Activated naive CD4-positive, alpha-beta T cell treated with anti-CD3 and anti-CD28 coated beads, Interleukin-2, amount 50 U/mL, for 16 hours (primary cell): ENCODE measurements around the gene DCUN1D2.

Experiments
- DNase-seq: peaks from one replicate; pipeline ENCODE4 v3.0.0-alpha.2; 2020

DCUN1D2 gene

GRCh38 chr13:113422807-113423519 lies 67.5 kb downstream of the DCUN1D2 start:
- no peak for DNase-seq

- no peak for DNase-seq
Observed at GRCh38 chr13:113421673-113422270, 68.7 kb downstream of the DCUN1D2 start.

DNA sequence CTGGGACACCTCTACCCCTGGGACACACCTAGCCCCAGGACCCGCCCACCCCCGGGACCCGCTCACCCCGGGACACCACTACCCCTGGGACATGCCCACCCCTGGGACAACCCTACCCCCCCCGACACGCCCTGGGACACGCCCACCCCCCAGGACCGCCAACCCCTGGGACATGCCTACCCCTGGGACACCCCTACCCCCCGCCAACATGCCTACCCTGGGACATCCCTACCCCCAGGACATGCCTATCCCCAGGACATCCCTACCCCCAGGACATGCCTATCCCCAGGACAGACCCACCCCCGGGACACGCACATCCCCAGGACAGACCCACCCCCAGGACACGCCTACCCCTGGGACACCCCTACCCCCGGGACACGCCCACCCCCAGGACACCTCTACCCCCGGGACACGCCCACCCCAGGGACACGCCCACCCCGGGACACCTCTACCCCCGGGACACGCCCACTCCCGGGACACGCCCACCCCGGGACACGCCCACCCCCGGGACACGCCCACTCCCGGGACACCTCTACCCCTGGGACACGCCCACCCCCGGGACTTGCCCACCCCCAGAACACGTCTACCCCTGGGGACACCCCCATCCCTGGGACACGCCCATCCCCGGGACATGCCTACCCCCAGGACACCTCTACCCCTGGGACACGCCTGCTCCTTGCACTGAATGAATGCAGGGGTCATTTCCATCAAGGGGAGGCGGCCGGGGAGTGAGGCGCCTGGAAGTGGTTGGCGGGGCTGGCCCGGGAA lies 69.5 kb downstream of the DCUN1D2 start:
- no peak for DNase-seq

- no peak for DNase-seq
Observed at GRCh38 chr13:113420232-113420631, 70.3 kb downstream of the DCUN1D2 start.

DNA sequence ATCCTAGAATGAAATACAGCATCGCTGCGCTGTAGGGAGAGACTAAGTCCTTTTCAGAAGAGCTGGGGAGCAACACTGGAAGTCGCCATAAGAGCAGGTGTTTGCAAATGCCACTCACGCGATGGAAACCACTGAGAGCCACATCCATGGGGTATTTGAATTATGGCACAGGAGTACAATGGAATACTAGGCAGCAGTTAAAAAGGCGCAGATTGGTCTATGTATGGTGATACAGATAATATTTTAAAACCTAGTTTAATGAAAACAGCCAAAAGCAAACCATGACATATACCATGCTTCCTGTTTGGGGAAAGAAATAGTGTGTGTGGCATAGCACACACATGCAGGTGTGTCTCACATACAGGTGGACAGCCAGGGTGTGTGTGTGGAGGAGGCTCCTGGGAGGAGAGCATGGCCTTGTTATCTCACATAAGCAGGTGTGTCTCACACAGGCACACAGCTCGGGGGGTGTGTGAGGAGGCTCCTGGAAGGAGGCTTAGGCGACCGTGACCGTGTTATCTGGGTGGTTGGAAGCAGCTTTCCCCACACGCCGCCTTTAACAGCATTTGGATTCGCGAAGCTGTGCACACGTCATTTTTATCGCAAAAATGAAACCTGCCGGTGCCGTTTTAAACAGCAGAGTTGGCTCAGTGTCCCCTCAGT lies 70.8 kb downstream of the DCUN1D2 start:
- no peak for DNase-seq

DNA sequence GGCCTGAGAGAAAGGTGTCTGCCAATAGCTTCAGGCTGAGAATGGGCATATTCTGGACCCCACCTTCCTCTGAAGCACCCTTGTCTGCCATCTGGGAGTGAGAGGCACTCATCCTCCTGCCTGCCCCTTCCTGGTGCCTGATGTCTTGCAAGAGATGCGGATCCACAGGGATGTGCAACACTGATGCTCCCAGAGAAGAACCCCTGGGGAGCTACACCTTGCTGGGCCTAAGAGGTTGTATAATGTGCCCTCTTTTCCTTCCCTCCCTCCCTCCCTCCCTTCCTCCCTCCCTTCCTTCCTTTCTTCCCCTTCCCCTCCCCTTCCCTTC lies 71.8 kb downstream of the DCUN1D2 start:
- no peak for DNase-seq

DNA sequence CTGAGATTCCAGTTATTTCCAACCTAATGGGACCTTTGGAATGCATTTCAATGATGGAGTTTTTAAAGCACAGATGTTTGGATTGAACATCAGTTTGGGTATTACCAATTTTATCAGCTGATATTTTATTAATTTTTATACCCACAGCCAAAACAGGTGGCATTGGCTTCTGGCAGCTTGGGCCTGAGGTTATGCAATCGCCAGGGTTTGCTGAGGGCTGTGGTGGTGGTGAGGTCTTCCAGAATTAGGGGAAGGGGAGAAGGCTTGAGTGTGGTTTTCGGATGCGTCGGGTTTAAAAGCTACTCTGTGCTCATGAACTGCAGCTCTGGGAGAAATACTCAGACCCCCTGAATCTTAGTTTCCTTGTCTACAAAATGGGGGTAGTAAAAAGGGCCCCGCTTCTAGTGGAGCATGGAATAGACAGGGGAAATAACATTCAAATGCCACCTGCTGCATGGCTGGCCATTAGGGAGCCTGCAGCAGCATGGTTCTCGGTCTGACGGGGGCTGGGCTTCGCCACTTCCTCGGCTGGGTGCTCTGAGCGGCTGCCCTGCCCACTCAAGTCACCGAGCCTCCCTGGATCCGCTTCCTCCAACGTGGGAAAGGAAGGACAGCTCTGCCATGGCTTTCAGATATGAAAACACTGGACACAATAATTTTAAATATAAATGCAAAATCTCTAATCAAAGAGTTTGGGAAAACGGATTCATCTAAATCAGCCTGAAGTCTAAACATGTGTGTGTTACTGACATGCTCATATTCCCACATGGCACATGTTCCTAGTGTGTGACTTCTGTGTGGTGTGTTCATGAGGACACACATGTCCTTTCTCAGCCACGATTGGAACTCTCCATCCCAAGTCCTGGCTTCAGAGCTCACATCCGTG lies 72.4 kb downstream of the DCUN1D2 start:
- DNase-seq = no peak

- no peak for DNase-seq
Observed at GRCh38 chr13:113417008-113417751, 73.3 kb downstream of the DCUN1D2 start.

DNA sequence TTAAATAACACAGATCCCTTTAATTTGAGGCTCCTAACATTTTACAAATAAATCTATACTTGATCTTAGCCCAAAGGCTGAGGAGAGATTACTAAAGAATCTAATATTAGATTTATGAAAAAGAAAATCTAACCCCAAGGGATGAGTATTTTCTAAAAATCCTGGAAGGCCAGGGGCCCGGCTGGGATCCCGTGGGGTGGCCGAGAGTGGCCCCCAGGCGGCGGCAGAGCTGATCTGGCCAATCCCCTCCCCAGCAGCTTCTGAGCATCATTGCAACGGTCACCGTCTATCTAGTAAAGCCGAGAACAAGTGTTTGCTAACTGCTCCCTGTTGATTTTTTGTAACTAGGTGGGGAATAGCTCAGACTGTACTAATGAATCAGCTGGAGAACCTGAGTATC lies 74.7 kb downstream of the DCUN1D2 start:
- no peak for DNase-seq

DNA sequence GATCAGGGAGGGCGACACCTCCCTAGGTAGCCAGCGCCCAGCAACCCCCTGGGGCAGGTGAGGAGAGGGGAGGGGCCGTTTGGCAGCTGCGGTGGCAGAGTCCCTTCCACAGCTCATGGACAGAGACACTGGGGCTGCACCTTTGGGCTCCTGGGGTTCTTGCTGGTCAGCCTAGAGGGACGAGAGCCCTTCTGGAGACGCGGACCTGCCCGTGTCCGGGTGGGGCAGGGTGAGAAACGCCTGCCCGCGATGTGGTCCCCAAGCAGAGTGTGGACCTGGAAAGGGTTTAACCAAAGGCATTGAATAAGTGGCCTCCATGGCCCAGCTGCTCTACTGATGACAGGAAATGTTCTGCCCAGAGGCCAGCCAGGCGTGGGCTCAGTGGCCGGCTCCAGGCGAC lies 75.5 kb downstream of the DCUN1D2 start:
- no peak for DNase-seq

- no peak for DNase-seq
Observed at GRCh38 chr13:113414335-113414734, 76.2 kb downstream of the DCUN1D2 start.

DNA sequence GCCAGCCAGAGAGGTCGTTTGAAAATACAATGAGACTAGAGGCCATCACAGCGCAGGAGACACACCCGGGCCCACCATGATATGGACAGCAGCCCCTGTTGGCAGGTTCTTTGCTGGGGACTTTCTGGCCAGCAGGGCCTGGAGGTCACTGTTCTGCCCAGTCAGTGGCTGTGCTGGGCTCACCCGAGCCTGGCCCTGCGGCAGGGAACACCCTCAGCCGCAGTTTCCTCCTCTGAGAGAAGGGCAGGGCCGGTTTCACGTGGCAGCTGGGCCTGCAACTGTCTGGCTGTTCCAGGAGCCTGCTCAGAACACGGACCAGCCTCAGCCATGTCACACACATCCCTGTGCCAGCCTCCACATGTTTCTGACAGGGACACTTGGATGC lies 76.6 kb downstream of the DCUN1D2 start:
- DNase-seq = no peak

DNA sequence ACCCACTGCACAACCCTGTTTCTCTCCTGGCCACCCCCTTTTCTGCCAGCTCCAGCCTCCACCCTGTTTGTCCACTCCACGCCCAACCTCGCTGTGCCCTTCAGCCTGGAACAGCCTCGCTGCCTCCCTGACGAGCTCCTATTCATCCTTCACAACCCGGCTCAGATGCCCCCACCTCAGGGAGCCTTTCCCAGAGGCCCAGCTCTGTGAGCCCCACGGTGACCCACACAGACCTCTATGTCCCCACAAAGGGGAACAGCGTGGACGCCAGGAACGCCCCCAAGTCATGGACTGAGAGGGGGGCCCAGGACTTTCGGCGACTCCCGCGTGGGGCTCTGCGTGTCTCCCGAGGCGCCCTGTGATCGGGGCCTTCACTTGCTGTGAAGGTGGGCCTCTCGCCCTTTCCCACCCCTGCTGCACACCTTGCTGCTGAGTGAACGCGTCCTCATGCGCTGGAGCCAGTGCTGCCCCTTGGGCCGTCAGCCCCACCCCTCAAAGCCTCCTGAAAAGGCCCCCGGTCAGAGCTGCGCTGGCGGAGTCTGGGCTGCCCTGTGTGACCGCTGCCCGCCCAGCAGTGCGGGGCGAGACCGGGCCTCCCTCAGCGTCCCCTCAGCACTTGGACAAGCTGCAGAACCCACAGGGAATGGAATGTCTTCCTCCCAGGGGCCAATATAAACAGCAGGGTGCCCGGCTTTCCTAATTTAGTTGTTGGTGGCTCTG lies 77.2 kb downstream of the DCUN1D2 start:
- no peak for DNase-seq

DNA sequence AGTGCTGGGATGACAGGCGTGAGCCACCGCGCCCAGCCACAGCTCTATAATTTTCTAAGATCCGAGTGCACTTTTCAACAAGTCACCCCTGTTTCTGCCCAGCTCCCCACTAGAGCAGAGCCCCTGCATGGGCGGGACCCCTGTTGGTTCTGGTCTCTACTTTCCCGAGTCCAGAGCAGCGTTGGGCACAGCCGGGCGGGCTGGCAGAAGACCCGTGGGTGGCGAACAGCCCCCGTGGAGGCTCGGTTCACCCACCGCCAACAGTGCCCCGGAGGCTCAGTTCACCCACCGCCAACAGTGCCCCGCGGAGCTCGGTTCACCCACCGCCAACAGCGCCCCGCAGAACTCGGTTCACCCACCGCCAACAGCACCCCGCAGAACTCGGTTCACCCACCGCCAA lies 78.1 kb downstream of the DCUN1D2 start:
- DNase-seq = no peak

- DNase-seq = no peak
Observed at GRCh38 chr13:113411216-113412023, 79.1 kb downstream of the DCUN1D2 start.

DNA sequence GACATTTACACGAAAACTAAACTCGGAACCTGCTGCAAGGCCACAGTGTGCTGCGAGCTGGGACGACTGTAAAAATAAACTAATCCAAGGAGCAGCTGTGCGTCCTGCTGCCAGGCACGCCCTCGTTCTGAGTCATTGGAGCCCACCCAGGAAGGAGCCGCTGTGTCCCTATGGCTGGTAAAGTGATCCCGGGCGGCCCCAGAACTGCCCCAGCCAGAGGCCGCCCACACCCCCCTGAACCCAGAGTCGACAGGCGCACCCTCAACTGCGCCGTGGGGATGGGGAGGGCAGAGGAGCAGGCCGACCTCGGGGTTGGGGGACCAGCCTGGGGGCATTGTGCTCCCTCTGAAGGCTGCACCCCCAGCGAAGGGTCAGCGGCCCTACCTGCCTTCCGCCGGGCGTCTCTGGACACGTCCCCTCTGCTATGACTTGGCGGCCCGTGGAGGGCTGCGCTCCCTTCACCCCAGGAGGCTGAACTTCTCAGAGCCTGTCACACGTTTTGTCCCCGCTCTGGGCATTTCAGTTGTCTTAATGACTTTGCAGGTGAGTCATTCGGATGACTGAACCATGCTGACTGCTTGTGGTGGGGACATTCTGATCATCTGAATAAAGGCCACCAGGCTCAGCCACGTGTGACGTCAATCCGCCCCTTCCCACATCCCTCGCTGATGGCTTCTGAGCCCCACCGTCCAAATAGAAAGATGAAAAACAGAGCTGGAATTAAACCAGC lies 79.9 kb downstream of the DCUN1D2 start:
- no peak for DNase-seq

DNA sequence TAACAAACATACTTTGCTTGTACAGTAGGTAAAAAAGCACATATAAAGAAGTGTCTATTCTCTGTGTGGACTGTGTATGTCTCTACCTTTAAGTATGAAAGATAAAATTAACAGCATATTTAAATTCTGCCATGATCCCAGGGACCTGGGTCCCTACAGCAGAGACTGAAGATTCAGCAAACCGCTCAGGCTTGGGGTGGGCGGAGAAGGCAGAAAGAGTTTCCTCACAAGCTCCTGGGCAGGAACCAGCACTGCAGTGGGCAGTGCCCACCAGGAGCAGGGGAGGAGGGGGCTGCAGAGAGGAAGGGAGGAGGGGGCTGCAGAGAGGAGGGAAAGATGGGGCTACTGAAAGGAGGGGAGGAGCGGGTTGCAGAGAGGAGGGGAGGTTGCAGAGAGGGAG lies 81.9 kb downstream of the DCUN1D2 start:
- no peak for DNase-seq

GRCh38 chr13:113407531-113408393 lies 82.7 kb downstream of the DCUN1D2 start:
- no peak for DNase-seq

DNA sequence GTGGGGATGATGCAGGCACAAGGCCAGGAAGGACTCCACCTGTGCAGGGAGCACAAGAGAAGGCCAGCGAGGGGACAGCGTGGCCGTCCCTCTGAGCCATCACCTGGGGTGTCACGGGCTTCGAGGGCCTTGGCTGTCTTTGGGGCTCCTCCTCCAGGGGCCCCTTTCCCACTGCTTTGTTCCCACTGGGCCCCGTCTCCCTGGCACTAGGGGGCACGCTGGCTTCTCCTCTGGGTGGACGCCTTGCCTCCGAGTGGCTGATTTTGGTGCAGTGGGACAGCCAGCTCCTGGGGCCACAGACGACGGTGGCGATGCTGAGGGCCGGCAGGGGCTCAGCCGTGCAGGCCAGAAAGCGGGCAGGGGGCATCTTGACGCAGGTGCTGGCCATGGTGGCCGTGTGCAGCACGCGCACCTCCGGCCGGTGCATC lies 83.4 kb downstream of the DCUN1D2 start:
- DNase-seq = no peak
